ENCODE measurements around the gene TM2D1. TPM values are rescaled to one million over a fixed set of nuclear protein-coding genes. Genes with fewer than 3 reads are reported as not detected.
"Not testable (repeated sequence)": the region's sequence is repeated elsewhere in the genome, so short reads cannot be mapped to it uniquely, and the experiment has no call there.

TM2D1 gene
- total and polyA plus RNA-seq, 8 donors = 5.4 to 24.0 (median 12.7) TPM

GRCh38 chr1:61692155-61692800 lies 32.7 kb downstream of the TM2D1 start:
- Histone ChIP-seq H3K36me3 (no peaks in the 10 kb centered on the region), H3K9me3 (no peaks in the 10 kb centered on the region), H3K27me3 (no peaks in the 10 kb centered on the region), H3K4me1 (no peaks in the 10 kb centered on the region), H3K27ac (no peak overlapping the region), H3K4me3 (no peak overlapping the region)
- FAIRE-seq (peak; percentile 73), ATAC-seq (peak in 1 of 4 donors; percentile 21), DNase-seq (no peak)
- intact Hi-C loops (cut with DNase I) = no loop called here
- TF ChIP-seq, protein P1, sequence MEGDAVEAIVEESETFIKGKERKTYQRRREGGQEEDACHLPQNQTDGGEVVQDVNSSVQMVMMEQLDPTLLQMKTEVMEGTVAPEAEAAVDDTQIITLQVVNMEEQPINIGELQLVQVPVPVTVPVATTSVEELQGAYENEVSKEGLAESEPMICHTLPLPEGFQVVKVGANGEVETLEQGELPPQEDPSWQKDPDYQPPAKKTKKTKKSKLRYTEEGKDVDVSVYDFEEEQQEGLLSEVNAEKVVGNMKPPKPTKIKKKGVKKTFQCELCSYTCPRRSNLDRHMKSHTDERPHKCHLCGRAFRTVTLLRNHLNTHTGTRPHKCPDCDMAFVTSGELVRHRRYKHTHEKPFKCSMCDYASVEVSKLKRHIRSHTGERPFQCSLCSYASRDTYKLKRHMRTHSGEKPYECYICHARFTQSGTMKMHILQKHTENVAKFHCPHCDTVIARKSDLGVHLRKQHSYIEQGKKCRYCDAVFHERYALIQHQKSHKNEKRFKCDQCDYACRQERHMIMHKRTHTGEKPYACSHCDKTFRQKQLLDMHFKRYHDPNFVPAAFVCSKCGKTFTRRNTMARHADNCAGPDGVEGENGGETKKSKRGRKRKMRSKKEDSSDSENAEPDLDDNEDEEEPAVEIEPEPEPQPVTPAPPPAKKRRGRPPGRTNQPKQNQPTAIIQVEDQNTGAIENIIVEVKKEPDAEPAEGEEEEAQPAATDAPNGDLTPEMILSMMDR (IDR thresholded peaks at IDR 0.05) = no peak
- 75 to 84% methylated on average over 3 of the region's 3 CpGs for WGBS, 2 donors

DNA sequence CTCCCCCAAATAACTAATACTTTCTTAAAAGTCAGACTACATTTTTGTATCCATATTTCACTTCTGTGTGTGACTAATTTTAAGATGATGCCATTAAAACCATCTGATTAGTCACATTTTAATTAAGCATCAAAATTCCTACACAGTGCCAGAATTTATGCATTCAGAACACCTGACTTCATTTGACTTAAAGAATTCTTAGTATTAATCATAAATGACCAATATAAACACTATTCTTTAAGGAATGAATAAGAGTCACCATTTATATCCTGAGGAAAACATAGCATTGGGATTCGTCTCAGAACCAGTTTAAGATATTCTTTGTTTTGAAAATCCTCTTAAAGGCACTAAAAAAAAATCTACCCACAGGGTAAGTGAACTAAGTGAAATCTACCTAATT lies 37.0 kb downstream of the TM2D1 start:
- Histone ChIP-seq H3K9me3 (no peaks in the 10 kb centered on the region), H3K27me3 (no peaks in the 10 kb centered on the region), H3K27ac (no peak overlapping the region), H3K36me3 (peaks cover 0 to 9% (median 0%) of the 10 kb centered on the region in 3 donors), H3K4me3 (no peak overlapping the region), H3K4me1 (no peaks in the 10 kb centered on the region)
- ATAC-seq = no peak
- intact Hi-C loops (cut with DNase I) = no loop called here
- DNase-seq = no peak
- WGBS, 2 donors = 93 to 96% methylated on average over 1 of the region's 1 CpG
- TF ChIP-seq, protein P1 (IDR thresholded peaks at IDR 0.05) = no peak
- FAIRE-seq = no peak

GRCh38 chr1:61682891-61683290 lies 42.0 kb downstream of the TM2D1 start:
- ATAC-seq (no peak), FAIRE-seq (no peak)
- intact Hi-C loops (cut with DNase I) = no loop called here

GRCh38 chr1:61680500-61680899 lies 44.4 kb downstream of the TM2D1 start:
- H3K4me1 ChIP-seq = no peaks in the 10 kb centered on the region
- H3K9me3 ChIP-seq = no peaks in the 10 kb centered on the region
- ATAC-seq (no peak), DNase-seq (no peak), FAIRE-seq (no peak)
- intact Hi-C loops (cut with DNase I) = no loop called here
- TF ChIP-seq, protein P1 (IDR thresholded peaks at IDR 0.05) = no peak
- H3K27me3 ChIP-seq = no peaks in the 10 kb centered on the region
- no peak overlapping the region for H3K27ac ChIP-seq
- peaks cover 0 to 9% (median 0%) of the 10 kb centered on the region in 3 donors for H3K36me3 ChIP-seq
- 94 to 95% methylated on average over 2 of the region's 2 CpGs for WGBS, 2 donors
- H3K4me3 ChIP-seq = no peak overlapping the region

More at GRCh38 chr1:61682891-61683290, 42.0 kb downstream of the TM2D1 start:
- 80 to 82% methylated on average over 3 of the region's 3 CpGs for WGBS, 2 donors
- no peak for DNase-seq
- Histone ChIP-seq H3K36me3 (peaks cover 0 to 9% (median 0%) of the 10 kb centered on the region in 3 donors), H3K27me3 (no peaks in the 10 kb centered on the region), H3K4me1 (no peaks in the 10 kb centered on the region), H3K9me3 (no peaks in the 10 kb centered on the region), H3K4me3 (no peak overlapping the region), H3K27ac (no peak overlapping the region)
- TF ChIP-seq, protein P1 (IDR thresholded peaks at IDR 0.05) = no peak

DNA sequence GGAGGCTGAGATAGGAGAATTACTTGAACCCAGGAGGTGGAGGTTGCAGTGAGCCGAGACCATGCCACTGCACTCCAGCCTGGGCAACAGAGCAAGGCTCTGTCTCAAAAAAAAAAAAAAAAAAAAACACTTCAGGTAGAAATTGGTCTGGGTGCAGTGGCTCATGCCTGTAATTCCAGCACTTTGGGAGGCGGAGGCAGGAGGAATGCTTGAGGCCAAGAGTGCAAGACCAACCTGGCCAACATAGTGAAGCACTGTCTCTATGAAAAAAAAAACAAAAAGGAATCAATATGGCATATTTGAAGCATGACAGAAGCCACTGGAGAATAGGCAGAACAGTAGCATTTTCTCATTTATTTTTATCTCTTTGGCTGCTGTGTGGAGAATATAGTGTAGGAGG lies 48.1 kb downstream of the TM2D1 start:
- H3K27me3 ChIP-seq; H3K27ac ChIP-seq; H3K36me3 ChIP-seq; H3K4me1 ChIP-seq; DNase-seq; ATAC-seq; H3K9me3 ChIP-seq; intact Hi-C loops (cut with DNase I); FAIRE-seq; H3K4me3 ChIP-seq: not testable (repeated sequence)
- 91 to 94% methylated on average over 2 of the region's 2 CpGs for WGBS, 2 donors
